Vagina (tissue), 2 donors: Measurements from ENCODE around the gene RANGRF.

ENCODE experiments used
- CTCF ChIP-seq, 3 experiments: fragments of 450-650 bp in 2 of 3; fragments of 200-600 bp in 1 of 3; sonication (generic) in 1 of 3; IDR thresholded peaks; one replicate each; pipeline ENCODE4 v1.5.1; 2017 to 2019; ENCODE audit warnings: antibody characterized with exemption in 3 of 3, mild to moderate bottlenecking in 2 of 3, moderate library complexity in 2 of 3
- POLR2A ChIP-seq, 2 donors: fragments of 450-650 bp; IDR thresholded peaks; one replicate each; pipeline ENCODE4 v1.6.1; 2017; ENCODE audit warnings: antibody characterized with exemption in 2 of 2, mild to moderate bottlenecking in 2 of 2, moderate library complexity in 2 of 2
- POLR2AphosphoS5 ChIP-seq, 2 donors: sonication (generic); formaldehyde crosslinking; IDR thresholded peaks; one replicate each; pipeline ENCODE4 v1.9.0; 2017; ENCODE audit warnings: antibody characterized with exemption in 2 of 2, mild to moderate bottlenecking in 2 of 2, low read depth in 1 of 2; ENCODE audit not compliant: insufficient read depth in 1 of 2

GRCh38 chr17:8339540-8339939, 51.1 kb downstream of the RANGRF start, which contains the start of gene ODF4:
- TF ChIP-seq CTCF (IDR thresholded peaks at IDR 0.05), result no peak
- TF ChIP-seq POLR2A (IDR thresholded peaks at IDR 0.05), result no peak
- no peak for TF ChIP-seq POLR2AphosphoS5 (IDR thresholded peaks at IDR 0.05; ENCODE audit: insufficient read depth in 1 of 2, low read depth in 1 of 2)
